ENCODE data around the gene NEK1. TPM values are rescaled to one million over a fixed set of nuclear protein-coding genes. Genes with fewer than 3 reads are reported as not detected.

Gene NEK1
- polyA plus RNA-seq, 1 donor (not counting 4 experiments of a cell fraction or from before 2014, with no cell fraction given): 7.8 TPM

DNA sequence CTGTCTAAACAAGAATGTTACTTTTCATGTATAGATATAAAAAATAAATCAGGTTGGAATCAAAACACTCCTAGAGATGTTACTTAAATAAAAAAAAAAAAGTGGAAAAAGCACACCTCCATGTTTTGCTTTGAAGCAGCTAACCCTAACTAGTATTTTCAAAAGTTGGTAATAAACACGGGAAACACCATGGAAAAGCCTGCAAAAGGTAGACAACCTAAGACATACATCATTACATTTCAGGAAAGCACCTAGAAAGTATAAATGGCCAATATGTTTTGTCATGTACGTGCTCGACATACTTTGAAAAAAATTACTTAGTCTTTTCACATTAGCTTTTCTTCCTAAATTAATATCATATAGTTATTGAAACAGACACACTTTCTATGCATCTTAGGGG, 211.6 kb downstream of the NEK1 start:
- DNase-seq (ENCODE audit: low read depth, low spot score) (no peak), FAIRE-seq (no peak)
- Histone ChIP-seq H3K27ac (ENCODE audit: control insufficient read depth, insufficient read depth, low read length) (no peak overlapping the region), H3K9ac (ENCODE audit: control insufficient read depth, extremely low read depth, insufficient read depth, low read length) (no peak overlapping the region), H2AFZ (ENCODE audit: control insufficient read depth, low read length) (no peak overlapping the region), H3K36me3 (ENCODE audit: control insufficient read depth in 2 of 2, extremely low read depth in 1 of 2, insufficient read depth in 2 of 2, low read length in 2 of 2) (no peaks in the 10 kb centered on the region), H3K4me3 (ENCODE audit: control insufficient read depth in 2 of 3, extremely low read depth in 1 of 3, insufficient read depth in 2 of 3, low read depth in 1 of 3, low read length in 3 of 3) (no peak overlapping the region), H3K27me3 (ENCODE audit: control insufficient read depth, extremely low read depth, insufficient read depth, low read length) (no peaks in the 10 kb centered on the region), H3K9me1 (ENCODE audit: control insufficient read depth, extremely low read depth, insufficient read depth, low read length) (no peaks in the 10 kb centered on the region), H4K20me1 (ENCODE audit: control insufficient read depth, extremely low read depth, insufficient read depth, low read length) (no peaks in the 10 kb centered on the region), H3K4me1 (ENCODE audit: control insufficient read depth, extremely low read depth, insufficient read depth, low read length) (peaks cover 17% of the 10 kb centered on the region), H3K79me2 (ENCODE audit: control insufficient read depth, insufficient read depth, low read length) (no peaks in the 10 kb centered on the region), H3K9me3 (ENCODE audit: control insufficient read depth, low read depth, low read length) (no peaks in the 10 kb centered on the region), H3K4me2 (ENCODE audit: control insufficient read depth, extremely low read depth, insufficient read depth, low read depth, low read length) (no peak overlapping the region)
- TF ChIP-seq CTCF (optimal IDR thresholded peaks at IDR 0.05 in 1 of 3, IDR thresholded peaks at IDR 0.05 in 1 of 3, conservative IDR thresholded peaks at IDR 0.05 in 1 of 3; ENCODE audit: extremely low read depth in 1 of 3, insufficient read depth in 2 of 3, low read length in 3 of 3): no peak
- TF ChIP-seq EZH2 (IDR thresholded peaks at IDR 0.05; ENCODE audit: low read length): no peak
- dilution Hi-C loops (cut with MboI; ENCODE audit: extremely low pct_ligation_motif_present, low sequenced_read_pairs): no loop called here

GRCh38 chr4:169399976-169400767, 212.2 kb downstream of the NEK1 start:
- FAIRE-seq: no peak
- H3K27ac ChIP-seq (ENCODE audit: control insufficient read depth, insufficient read depth, low read length): no peak overlapping the region
- H3K4me3 ChIP-seq (ENCODE audit: control insufficient read depth in 2 of 3, extremely low read depth in 1 of 3, insufficient read depth in 2 of 3, low read depth in 1 of 3, low read length in 3 of 3): no peak overlapping the region
- no peaks in the 10 kb centered on the region for H3K27me3 ChIP-seq (ENCODE audit: control insufficient read depth, extremely low read depth, insufficient read depth, low read length)
- peaks cover 17% of the 10 kb centered on the region for H3K4me1 ChIP-seq (ENCODE audit: control insufficient read depth, extremely low read depth, insufficient read depth, low read length)
- dilution Hi-C loops (cut with MboI; ENCODE audit: extremely low pct_ligation_motif_present, low sequenced_read_pairs): no loop called here
- H3K79me2 ChIP-seq (ENCODE audit: control insufficient read depth, insufficient read depth, low read length): no peaks in the 10 kb centered on the region
- no peak for DNase-seq (ENCODE audit: low read depth, low spot score)
- no peaks in the 10 kb centered on the region for H3K9me1 ChIP-seq (ENCODE audit: control insufficient read depth, extremely low read depth, insufficient read depth, low read length)
- no peak overlapping the region for H3K9ac ChIP-seq (ENCODE audit: control insufficient read depth, extremely low read depth, insufficient read depth, low read length)
- TF ChIP-seq CTCF (optimal IDR thresholded peaks at IDR 0.05 in 1 of 3, IDR thresholded peaks at IDR 0.05 in 1 of 3, conservative IDR thresholded peaks at IDR 0.05 in 1 of 3; ENCODE audit: extremely low read depth in 1 of 3, insufficient read depth in 2 of 3, low read length in 3 of 3) (no peak), EZH2 (IDR thresholded peaks at IDR 0.05; ENCODE audit: low read length) (no peak)
- H3K9me3 ChIP-seq (ENCODE audit: control insufficient read depth, low read depth, low read length): no peaks in the 10 kb centered on the region
- no peaks in the 10 kb centered on the region for H4K20me1 ChIP-seq (ENCODE audit: control insufficient read depth, extremely low read depth, insufficient read depth, low read length)
- no peaks in the 10 kb centered on the region for H3K36me3 ChIP-seq (ENCODE audit: control insufficient read depth in 2 of 2, extremely low read depth in 1 of 2, insufficient read depth in 2 of 2, low read length in 2 of 2)
- no peak overlapping the region for H3K4me2 ChIP-seq (ENCODE audit: control insufficient read depth, extremely low read depth, insufficient read depth, low read depth, low read length)
- H2AFZ ChIP-seq (ENCODE audit: control insufficient read depth, low read length): no peak overlapping the region

Measured in keratinocyte (primary cell).